HepG2 (cell line): Measurements from ENCODE around the gene PRUNE1. TPM values are rescaled to one million over a fixed set of nuclear protein-coding genes. Genes with fewer than 3 reads are reported as not detected.

Experiments used
- BATF2 ChIP-seq: sonication (generic); formaldehyde crosslinking; IDR thresholded peaks from 2 replicates; pipeline ENCODE4 v1.8.0; 2022; ENCODE audit warnings: mild to moderate bottlenecking, missing genetic modification reagents, moderate library complexity
- FUBP1 ChIP-seq: sonication (generic); formaldehyde crosslinking; IDR thresholded peaks from 2 replicates; pipeline ENCODE4 v1.5.1; 2020; ENCODE audit warnings: missing genetic modification reagents, mild to moderate bottlenecking, borderline replicate concordance
- HOXA7 ChIP-seq: sonication (generic); formaldehyde crosslinking; IDR thresholded peaks from 2 replicates; pipeline ENCODE4 v1.8.1; 2022; ENCODE audit warnings: mild to moderate bottlenecking, missing genetic modification reagents, moderate library complexity
- USF2 ChIP-seq, 2 experiments: sonication (generic) in 1 of 2; formaldehyde crosslinking in 1 of 2; IDR thresholded peaks; 2 replicates each; pipeline versions ENCODE4 v1.5.1 to v1.6.1; 2011 to 2020; ENCODE audit warnings: borderline replicate concordance in 1 of 2, low read depth in 1 of 2, low read length in 1 of 2, mild to moderate bottlenecking in 1 of 2, missing genetic modification reagents in 1 of 2, moderate library complexity in 1 of 2
- ZFP36 ChIP-seq: fragments of 150-350 bp; IDR thresholded peaks from 2 replicates; pipeline ENCODE4 v1.6.1; 2018; ENCODE audit warnings: borderline replicate concordance, low read length, low read depth; ENCODE audit not compliant: partially characterized antibody
- ZFP41 ChIP-seq: sonication (generic); formaldehyde crosslinking; IDR thresholded peaks from 2 replicates; pipeline ENCODE4 v1.4.0; 2020; ENCODE audit warnings: mild to moderate bottlenecking, missing genetic modification reagents, borderline replicate concordance
- ZKSCAN5 ChIP-seq: sonication (generic); formaldehyde crosslinking; IDR thresholded peaks from 2 replicates; pipeline ENCODE4 v1.5.1; 2020; ENCODE audit warnings: mild to moderate bottlenecking, missing genetic modification reagents
- ZKSCAN8 ChIP-seq: IDR thresholded peaks from 2 replicates; pipeline ENCODE4 v1.6.1; 2016; ENCODE audit warnings: borderline replicate concordance, missing genetic modification reagents, missing compliant biosample characterization
- ZNF441 ChIP-seq: sonication (generic); formaldehyde crosslinking; IDR thresholded peaks from 2 replicates; pipeline ENCODE4 v1.7.0; 2021; ENCODE audit warnings: missing genetic modification reagents, borderline replicate concordance
- ZNF547 ChIP-seq: sonication (generic); formaldehyde crosslinking; IDR thresholded peaks from 2 replicates; pipeline ENCODE4 v1.5.1; 2020; ENCODE audit warnings: mild to moderate bottlenecking, missing genetic modification reagents
- polyA plus RNA-seq, 8 experiments: library from polyadenylated mRNA; depleted of rRNA in 3 of 8; stranded (reverse) in 7 of 8; unstranded in 1 of 8; fragments of >200 nt; fragmentation: Illumina TruSeq in 4 of 8; extraction: Trizol in 4 of 8; gene quantifications; 2 replicates each; pipeline versions ENCODE4 v1.2.1 to v1.2.3, GENCODE V29; 2011 to 2016; ENCODE audit warnings: low read depth in 4 of 8, missing spikeins in 1 of 8, mixed read lengths in 1 of 8; ENCODE audit not compliant: insufficient read depth in 1 of 8
- total RNA-seq, 5 experiments: library from RNA; depleted of rRNA; stranded (reverse); fragments of >200 nt; fragmentation: Illumina TruSeq; extraction: Trizol; gene quantifications; 2 replicates each; pipeline ENCODE4 v1.2.3, GENCODE V29; 2016; ENCODE audit warnings: low read depth in 1 of 5
- TF ChIP-seq, protein P1 (sequence below): sonication (generic); formaldehyde crosslinking; IDR thresholded peaks from 2 replicates; pipeline ENCODE4 v1.4.0; 2020; ENCODE audit warnings: missing genetic modification reagents
- TF ChIP-seq, protein P2 (sequence below): sonication (generic); formaldehyde crosslinking; IDR thresholded peaks from 2 replicates; pipeline ENCODE4 v1.5.0; 2020; ENCODE audit warnings: missing genetic modification reagents

The PRUNE1 gene
- total and polyA plus RNA-seq, 2 of the 13 experiments (the other 11 are each of a cell fraction or from before 2014, with no cell fraction given) = 19.0 to 31.9 TPM

DNA sequence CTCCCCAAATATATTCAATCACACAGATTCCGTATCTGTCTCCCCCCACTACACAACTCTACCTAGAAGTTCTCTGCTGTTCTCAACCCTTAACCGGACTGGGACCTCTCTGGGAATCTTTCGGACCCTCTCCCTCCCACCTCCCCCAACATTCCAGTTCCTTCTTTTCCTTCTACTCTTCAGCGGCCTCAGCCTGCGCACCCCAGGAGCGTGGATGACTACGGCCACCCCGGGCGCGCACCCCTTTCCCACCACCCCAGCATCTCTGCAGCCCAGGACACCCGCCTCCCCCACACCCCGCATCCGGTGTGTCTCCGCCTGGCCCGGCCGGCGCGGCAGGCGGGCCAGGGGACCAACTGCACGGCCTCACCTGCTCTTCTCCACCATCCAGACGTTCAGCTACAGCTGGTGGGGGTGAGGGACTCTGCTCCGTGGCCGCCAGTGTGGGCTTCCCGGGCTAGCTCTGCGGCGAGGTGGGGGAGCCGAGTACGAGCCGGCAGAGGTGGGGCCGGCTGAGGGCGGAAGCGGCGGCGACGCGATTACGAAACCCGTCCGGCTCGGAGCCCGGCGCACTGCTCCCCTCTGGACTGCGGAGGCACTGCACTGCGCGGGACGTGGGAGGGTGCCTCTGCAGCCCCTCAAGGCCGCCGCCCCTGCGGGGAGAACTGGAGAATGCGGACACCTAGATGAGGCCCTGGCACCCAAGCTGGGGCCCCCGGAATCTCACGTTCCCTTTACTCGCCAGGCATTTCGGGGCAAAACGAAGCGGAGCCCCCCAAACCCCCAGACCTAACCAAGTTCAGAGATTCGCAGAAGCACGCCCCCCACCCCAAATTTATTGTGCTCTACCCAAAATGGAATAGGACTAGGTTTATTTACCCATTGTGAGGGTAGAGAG is 51.1 kb downstream of the PRUNE1 start, which contains the start of gene CDC42SE1 (continued):
- TF ChIP-seq, protein P1, sequence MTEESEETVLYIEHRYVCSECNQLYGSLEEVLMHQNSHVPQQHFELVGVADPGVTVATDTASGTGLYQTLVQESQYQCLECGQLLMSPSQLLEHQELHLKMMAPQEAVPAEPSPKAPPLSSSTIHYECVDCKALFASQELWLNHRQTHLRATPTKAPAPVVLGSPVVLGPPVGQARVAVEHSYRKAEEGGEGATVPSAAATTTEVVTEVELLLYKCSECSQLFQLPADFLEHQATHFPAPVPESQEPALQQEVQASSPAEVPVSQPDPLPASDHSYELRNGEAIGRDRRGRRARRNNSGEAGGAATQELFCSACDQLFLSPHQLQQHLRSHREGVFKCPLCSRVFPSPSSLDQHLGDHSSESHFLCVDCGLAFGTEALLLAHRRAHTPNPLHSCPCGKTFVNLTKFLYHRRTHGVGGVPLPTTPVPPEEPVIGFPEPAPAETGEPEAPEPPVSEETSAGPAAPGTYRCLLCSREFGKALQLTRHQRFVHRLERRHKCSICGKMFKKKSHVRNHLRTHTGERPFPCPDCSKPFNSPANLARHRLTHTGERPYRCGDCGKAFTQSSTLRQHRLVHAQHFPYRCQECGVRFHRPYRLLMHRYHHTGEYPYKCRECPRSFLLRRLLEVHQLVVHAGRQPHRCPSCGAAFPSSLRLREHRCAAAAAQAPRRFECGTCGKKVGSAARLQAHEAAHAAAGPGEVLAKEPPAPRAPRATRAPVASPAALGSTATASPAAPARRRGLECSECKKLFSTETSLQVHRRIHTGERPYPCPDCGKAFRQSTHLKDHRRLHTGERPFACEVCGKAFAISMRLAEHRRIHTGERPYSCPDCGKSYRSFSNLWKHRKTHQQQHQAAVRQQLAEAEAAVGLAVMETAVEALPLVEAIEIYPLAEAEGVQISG (CRISPR knock-in tag) = peak; percentile 77
- TF ChIP-seq FUBP1 (CRISPR knock-in tag) (no peak), ZNF441 (CRISPR knock-in tag) (no peak), ZKSCAN8 (CRISPR knock-in tag) (no peak), BATF2 (no peak), ZKSCAN5 (no peak), HOXA7 (CRISPR knock-in tag) (no peak), ZNF547 (peak; percentile 22; the same call in 1 of the 2 replicates), ZFP41 (no peak), ZFP36 (no peak), USF2 (IDR thresholded peaks at IDR 0.05; ENCODE audit: low read depth, low read length) (no peak), USF2 (CRISPR knock-in tag; IDR thresholded peaks at IDR 0.05; ENCODE audit: borderline replicate concordance) (no peak)
- TF ChIP-seq, protein P2, sequence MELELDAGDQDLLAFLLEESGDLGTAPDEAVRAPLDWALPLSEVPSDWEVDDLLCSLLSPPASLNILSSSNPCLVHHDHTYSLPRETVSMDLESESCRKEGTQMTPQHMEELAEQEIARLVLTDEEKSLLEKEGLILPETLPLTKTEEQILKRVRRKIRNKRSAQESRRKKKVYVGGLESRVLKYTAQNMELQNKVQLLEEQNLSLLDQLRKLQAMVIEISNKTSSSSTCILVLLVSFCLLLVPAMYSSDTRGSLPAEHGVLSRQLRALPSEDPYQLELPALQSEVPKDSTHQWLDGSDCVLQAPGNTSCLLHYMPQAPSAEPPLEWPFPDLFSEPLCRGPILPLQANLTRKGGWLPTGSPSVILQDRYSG (CRISPR knock-in tag) = no peak
